Stimulated activated CD4-positive, alpha-beta T cell treated with anti-CD3 and anti-CD28 coated beads, Interleukin-15, amount 100 ng/mL, for 24 hours (primary cell): ENCODE data around the gene KIAA1328.

Experiments
- DNase-seq: peaks from one replicate; pipeline ENCODE4 v3.0.0-alpha.2; 2020

KIAA1328 gene

GRCh38 chr18:37230768-37231167 lies 401.8 kb downstream of the KIAA1328 start:
- DNase-seq, result no peak

DNA sequence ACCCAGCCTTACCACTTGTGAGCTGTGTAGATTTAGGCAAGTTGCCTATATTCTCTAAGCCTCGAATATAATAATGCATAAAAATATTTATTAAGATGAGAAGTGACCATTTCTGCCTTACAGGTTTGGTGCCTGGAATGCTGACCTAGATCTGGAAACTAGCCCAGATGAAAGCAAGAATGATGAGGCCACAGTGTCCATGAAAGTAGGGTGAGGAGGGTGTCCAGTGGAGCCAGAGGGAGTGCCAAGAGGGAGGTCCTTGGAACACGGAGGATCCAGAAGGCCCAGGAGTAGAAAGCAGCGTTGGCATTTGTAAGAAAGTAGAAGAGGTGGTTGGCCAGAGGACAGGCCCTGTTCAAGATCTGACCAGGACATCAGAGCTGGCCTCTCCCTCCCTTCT lies 402.3 kb downstream of the KIAA1328 start:
- no peak for DNase-seq

GRCh38 chr18:37235583-37235982 lies 406.7 kb downstream of the KIAA1328 start:
- DNase-seq, result no peak

DNA sequence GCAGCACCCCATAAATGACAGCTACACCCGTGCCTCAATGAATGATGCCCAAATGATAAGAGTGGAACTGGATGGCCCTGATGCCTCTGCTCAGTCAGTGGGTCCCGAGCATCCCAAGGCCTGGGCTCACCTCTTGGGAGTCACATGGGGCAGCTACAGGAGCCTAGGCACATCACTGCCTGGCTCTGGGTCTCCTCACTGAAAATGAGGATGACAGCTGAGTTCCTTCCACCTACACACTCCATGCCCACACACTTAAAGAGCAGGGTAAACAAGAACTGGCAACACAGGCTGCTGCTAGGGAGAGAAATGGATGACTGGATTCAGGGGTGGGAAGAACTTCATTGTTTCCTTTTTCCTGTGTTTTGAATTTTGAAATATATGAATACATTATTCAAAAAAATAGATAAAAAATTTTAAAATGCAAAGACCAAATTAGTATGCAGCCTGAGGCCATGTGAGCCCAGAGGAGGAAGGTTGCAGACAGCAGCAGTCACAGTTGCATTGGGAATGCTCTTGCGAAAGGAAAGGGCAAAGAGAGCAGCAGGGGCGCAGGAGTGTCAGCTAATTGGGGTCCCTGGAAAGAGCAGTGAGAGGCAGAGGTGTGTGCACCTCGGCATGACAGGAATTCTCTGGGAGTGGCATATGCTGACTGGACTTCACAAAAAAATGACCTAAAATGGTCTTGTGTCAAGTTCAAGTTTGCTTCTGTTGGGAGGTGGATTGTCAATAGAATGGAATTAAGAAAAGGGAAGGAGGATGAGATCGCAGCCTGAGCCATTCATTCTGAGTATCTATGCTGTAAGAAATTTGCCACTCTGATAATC lies 409.6 kb downstream of the KIAA1328 start:
- DNase-seq, result no peak

- no peak for DNase-seq
Measured at GRCh38 chr18:37242091-37242490, 413.2 kb downstream of the KIAA1328 start.

GRCh38 chr18:37242826-37243560 lies 414.1 kb downstream of the KIAA1328 start:
- DNase-seq, result no peak

GRCh38 chr18:37243741-37244140 lies 414.8 kb downstream of the KIAA1328 start:
- no peak for DNase-seq

GRCh38 chr18:37244618-37245017 lies 415.7 kb downstream of the KIAA1328 start:
- no peak for DNase-seq

GRCh38 chr18:37246779-37247340 lies 417.9 kb downstream of the KIAA1328 start:
- no peak for DNase-seq

- DNase-seq, result no peak
Measured at GRCh38 chr18:37247497-37248161, 418.7 kb downstream of the KIAA1328 start.

- no peak for DNase-seq
Measured at GRCh38 chr18:37248281-37248680, 419.4 kb downstream of the KIAA1328 start.

DNA sequence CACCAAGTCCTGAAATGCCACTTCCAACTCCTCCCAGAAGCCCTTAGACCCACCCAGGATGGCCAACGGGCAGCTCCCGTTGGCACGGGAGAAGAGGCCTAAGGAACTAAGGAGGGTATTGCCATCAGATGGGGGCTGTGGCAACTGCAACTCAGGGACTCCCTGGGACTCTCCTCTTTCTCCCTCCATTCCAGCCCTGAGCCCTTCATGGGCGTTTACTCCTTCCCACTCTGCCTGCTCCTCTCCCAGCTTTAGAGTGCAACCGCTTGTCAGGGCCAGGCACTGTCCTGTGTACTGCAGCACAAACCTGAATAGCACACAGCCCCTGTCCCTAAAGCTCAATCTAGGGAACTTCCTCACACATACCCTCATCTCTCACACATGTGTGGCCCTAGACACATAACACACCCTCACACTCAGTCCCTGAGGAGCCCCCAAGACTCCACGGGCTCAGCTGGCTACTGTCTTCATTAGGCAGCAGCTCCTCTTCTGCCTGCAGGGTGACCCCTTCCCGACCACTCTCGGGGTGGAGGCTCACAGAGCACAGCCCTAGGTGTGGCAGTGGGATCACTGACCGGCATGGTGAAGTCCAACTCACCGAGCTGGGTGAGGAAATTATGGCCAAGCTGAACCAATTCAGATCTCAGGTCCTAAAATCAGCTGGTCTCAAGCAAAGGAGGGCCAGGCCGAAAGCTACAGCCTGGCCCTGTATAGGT lies 420.4 kb downstream of the KIAA1328 start:
- DNase-seq, result no peak

GRCh38 chr18:37249895-37250618 lies 421.1 kb downstream of the KIAA1328 start:
- DNase-seq, result no peak

DNA sequence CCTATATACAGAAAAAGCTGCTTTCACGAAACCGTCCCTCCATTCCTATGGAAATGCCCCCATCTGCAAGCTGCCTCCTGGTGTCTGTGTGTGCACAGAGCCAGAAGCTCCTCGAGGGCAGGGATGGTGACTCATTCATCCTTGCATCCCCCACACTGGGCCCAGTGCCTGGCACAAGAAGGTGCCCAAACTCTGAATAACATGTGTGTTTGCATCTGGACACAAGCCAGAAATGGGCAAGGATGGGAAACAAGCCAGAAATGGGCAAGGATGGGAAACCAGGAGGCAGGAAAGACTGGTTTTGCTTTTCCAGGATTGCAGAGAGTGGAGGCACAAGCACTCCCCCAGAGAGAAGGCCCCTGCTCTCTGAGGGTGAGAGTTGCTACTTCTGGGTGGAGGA lies 422.8 kb downstream of the KIAA1328 start:
- no peak for DNase-seq

GRCh38 chr18:37252342-37252741 lies 423.4 kb downstream of the KIAA1328 start:
- no peak for DNase-seq

- DNase-seq, result no peak
Measured at GRCh38 chr18:37252854-37253393, 424.0 kb downstream of the KIAA1328 start.

DNA sequence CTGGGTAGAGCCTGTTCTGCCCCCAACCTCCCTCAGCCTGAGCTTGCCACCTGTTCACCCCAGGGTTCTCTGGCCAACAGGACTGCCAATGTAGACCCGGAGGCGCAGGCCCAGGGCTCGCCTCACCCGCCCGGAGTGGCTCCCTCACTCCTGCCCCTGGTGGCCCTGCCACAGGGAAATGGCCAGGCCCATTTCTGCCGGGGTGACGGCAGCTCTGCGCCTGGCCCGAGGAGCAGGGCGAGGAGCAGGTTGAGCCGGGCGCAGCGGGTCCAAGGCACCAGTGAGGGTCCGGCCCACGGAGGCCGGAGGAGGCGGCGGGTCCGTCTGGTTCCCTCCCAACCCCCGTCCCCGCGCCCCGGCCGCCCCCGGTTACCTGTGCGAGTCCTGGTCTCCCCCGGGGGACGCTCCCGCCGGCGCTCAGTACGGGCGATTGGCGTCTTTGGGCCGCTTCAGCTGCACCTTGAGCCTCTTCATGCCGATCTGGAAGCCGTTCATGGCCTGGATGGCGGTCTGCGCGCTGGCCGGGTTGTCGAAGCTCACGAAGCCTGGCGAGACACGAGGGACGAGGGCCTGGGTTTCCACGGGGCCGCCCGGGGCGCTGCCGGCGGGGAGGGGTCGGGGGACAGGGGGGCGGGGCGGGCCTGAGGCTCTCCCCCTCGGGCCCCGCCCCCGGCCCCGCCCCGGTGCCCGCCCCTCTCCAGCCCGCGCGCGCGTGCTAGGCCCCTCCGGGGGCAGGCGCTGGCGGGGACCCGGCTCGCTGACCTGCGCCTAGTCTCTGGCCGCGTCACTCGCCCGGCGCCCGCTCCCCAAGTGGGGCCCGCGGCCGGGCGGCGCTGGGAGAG lies 424.7 kb downstream of the KIAA1328 start:
- DNase-seq, result peak; percentile 16

GRCh38 chr18:37254236-37254754 lies 425.4 kb downstream of the KIAA1328 start:
- no peak for DNase-seq

DNA sequence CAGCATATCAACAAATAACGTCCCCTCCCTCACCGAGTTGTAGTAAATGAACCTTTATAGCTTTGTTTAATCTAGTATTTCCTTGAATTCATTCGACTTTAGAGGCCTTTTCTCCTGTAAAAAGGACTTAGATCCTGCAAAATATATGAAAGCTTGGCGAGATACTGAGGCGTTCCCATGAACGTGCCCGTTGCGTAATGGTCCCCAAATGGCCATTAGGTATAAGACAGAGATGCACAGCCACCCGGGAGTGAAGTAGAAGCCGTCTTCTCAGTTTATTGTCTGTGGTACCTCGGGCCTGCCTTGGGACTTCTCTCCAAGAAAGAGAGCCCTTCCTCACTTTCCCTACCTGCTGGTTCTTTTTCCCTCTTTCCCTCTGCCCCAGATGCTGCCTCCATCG lies 426.0 kb downstream of the KIAA1328 start:
- no peak for DNase-seq

DNA sequence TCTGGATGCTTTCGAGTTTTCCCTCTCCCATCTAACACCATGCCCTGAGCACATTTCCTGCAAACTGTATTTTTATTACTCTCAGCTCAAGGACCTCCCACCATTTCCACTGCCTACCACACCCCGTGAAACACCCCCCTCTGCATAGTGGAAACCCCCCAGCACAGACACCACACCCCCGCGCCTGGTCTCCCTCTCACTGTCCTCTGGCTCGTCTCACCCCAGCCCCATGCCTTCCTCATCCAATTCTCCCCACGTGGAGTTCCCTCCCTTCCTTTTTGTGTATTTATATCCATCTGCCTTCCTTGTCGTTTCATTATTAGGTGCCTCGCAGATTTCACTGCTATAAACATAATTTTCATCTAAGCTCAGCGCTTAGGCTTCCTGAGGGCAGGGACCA lies 429.2 kb downstream of the KIAA1328 start:
- DNase-seq, result no peak

DNA sequence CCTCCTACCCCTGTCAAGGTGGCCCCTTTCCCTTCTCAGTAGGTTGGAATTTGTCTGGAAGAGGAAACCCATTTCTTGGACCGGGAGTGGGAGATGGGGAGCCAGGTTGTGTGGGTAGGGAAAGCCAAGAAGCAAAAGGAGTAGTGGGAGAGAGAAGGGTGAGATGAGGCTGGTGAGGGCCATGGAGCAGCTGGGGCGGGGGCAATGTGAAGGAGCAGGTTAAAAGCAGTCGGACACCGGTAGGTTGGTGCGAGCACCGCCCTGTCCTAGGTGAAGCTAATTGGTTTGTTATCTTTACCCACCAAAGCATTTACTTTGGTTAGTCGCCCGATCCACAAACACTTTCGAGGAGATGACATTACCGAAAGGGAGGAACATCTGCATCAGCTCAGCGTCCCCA lies 429.9 kb downstream of the KIAA1328 start:
- DNase-seq, result no peak
